Tibial nerve (tissue), 3 donors: ENCODE measurements around the gene EEPD1.

ENCODE experiments used
- POLR2A ChIP-seq, 2 donors: fragments of 450-650 bp; IDR thresholded peaks; one replicate each; pipeline ENCODE4 v1.6.1; 2017; ENCODE audit warnings: antibody characterized with exemption in 2 of 2, mild to moderate bottlenecking in 2 of 2, moderate library complexity in 2 of 2
- TF ChIP-seq, protein P1 (sequence below), 5 experiments: fragments of 200-600 bp in 3 of 5; fragments of 450-650 bp in 2 of 5; sonication (generic) in 3 of 5; IDR thresholded peaks; one replicate each; pipeline ENCODE4 v1.5.1; 2016 to 2019; ENCODE audit warnings: antibody characterized with exemption in 5 of 5, mild to moderate bottlenecking in 3 of 5, moderate library complexity in 2 of 5

DNA sequence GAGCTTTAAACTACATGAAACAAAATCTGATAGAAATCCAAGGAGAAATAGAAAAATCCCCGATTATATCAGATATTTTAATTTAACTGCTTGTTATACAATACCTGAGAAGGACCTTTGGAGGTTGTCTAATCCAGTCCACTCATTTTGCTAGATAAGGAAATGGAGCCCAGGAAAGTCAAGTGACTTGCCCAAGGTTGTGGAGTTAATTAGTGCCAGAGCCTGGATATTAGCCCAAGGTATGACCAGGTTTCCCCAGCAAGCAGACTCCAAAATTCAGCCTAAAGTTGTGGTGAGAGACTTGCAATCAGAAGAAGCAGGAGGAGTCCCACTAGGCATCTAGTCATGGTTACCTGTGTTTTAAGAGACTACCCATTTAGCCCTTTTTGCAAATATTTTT, 11.7 kb upstream of the EEPD1 start:
- TF ChIP-seq POLR2A (IDR thresholded peaks at IDR 0.05): no peak
- TF ChIP-seq, protein P1, sequence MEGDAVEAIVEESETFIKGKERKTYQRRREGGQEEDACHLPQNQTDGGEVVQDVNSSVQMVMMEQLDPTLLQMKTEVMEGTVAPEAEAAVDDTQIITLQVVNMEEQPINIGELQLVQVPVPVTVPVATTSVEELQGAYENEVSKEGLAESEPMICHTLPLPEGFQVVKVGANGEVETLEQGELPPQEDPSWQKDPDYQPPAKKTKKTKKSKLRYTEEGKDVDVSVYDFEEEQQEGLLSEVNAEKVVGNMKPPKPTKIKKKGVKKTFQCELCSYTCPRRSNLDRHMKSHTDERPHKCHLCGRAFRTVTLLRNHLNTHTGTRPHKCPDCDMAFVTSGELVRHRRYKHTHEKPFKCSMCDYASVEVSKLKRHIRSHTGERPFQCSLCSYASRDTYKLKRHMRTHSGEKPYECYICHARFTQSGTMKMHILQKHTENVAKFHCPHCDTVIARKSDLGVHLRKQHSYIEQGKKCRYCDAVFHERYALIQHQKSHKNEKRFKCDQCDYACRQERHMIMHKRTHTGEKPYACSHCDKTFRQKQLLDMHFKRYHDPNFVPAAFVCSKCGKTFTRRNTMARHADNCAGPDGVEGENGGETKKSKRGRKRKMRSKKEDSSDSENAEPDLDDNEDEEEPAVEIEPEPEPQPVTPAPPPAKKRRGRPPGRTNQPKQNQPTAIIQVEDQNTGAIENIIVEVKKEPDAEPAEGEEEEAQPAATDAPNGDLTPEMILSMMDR (IDR thresholded peaks at IDR 0.05): no peak
